ENCODE measurements around the gene APPL2.

DNA sequence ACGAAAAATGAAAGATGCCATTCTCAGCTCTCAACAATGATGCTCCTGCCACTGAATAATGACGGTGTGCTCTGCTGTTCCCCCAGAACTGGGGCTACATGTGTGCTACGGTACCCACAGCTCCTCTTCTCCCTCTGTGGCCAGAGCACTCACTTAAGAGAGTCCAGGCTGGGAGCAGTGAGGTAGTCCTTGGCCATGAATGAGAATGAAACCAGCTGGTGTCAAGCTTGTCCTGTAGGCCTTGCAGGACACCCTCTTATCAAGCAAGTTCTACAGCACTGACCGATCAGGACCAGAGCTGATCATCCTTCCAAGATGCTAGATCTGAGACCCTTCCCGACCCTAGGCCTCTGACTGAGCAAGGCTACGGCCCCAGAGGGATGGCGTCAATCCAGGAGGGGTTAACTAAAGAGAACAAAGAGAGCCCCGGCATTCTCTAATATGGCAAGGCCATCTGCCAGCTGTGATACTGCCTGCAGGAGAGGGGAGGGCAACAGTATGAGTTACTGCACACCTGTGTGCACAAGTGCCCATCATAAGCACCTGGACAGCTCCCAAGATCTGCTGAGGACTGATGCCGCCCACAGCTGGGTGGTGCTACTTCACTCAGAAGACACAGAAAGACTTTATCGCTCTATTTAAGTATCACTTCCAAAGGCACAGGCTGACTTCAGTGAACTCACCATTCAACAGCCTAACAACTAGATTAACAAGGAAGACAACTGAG, 30.5 kb downstream of the APPL2 start:
- TF ChIP-seq, protein P1, sequence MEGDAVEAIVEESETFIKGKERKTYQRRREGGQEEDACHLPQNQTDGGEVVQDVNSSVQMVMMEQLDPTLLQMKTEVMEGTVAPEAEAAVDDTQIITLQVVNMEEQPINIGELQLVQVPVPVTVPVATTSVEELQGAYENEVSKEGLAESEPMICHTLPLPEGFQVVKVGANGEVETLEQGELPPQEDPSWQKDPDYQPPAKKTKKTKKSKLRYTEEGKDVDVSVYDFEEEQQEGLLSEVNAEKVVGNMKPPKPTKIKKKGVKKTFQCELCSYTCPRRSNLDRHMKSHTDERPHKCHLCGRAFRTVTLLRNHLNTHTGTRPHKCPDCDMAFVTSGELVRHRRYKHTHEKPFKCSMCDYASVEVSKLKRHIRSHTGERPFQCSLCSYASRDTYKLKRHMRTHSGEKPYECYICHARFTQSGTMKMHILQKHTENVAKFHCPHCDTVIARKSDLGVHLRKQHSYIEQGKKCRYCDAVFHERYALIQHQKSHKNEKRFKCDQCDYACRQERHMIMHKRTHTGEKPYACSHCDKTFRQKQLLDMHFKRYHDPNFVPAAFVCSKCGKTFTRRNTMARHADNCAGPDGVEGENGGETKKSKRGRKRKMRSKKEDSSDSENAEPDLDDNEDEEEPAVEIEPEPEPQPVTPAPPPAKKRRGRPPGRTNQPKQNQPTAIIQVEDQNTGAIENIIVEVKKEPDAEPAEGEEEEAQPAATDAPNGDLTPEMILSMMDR (conservative IDR thresholded peaks at IDR 0.05 in 1 of 2, IDR thresholded peaks at IDR 0.05 in 1 of 2; ENCODE audit: extremely low read depth in 1 of 2, insufficient read depth in 1 of 2, low read depth in 1 of 2, low read length in 2 of 2): no peak
- TF ChIP-seq EZH2 (IDR thresholded peaks at IDR 0.05; ENCODE audit: borderline replicate concordance, low read length): no peak
